OCI-LY1 (cell line): Measurements from ENCODE around the gene RARRES1.

ENCODE experiments used
- CTCF ChIP-seq: fragments of 200-600 bp; sonication (generic), shearing (Covaris generic); IDR thresholded peaks from 2 replicates; pipeline ENCODE4 v1.5.1; 2017; ENCODE audit warnings: mild to moderate bottlenecking, antibody characterized with exemption, low read length, moderate library complexity, mixed read lengths
- EZH2 ChIP-seq: fragments of 200-600 bp; sonication (generic), shearing (Covaris generic); IDR thresholded peaks from 2 replicates; pipeline ENCODE4 v1.8.0; 2017; ENCODE audit warnings: borderline replicate concordance, mixed run types, mild to moderate bottlenecking, antibody characterized with exemption, low read length, moderate library complexity, mixed read lengths

GRCh38 chr3:158700559-158700958, 31.7 kb downstream of the RARRES1 start:
- no peak for TF ChIP-seq CTCF
- TF ChIP-seq EZH2: no peak
